ENCODE measurements around the gene LLGL2.

DNA sequence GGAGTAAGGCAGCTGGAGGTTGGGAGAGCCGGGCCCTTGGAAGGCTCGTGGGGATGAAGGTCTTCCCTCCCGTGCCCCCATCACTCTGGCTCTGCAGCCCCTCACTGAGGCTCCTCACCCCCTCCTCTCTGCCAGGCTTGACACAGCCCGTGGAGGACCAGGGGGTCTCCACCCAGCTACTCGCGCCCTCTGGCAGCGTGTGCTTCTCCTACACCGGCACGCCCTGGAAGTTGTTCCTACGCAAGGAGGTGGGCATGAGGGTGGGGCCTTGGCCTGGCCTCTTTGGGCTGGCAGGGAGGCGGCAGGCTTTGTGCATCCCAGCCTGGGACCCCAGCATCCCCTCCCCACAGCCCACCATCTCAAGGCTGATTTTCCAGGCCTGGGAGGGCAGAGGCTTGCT is 92.2 kb downstream of the LLGL2 start:
- no peak for TF ChIP-seq CTCF (IDR thresholded peaks at IDR 0.05)
- no peak for TF ChIP-seq POLR2A (IDR thresholded peaks at IDR 0.05)
- no peak for TF ChIP-seq POLR2AphosphoS5 (IDR thresholded peaks at IDR 0.05)

Measured in transverse colon (tissue), 4 donors.